GM18861 (cell line): ENCODE measurements around the gene APOE.
"Not testable (repeated sequence)": the region's sequence is repeated elsewhere in the genome, so short reads cannot be mapped to it uniquely, and the experiment has no call there.

ENCODE experiments used
- ATAC-seq: cut with Tn5 transposase; IDR thresholded peaks from one replicate; pipeline ENCODE4 v1.9.1; 2021; ENCODE audit not compliant: unreplicated experiment

The APOE gene

DNA sequence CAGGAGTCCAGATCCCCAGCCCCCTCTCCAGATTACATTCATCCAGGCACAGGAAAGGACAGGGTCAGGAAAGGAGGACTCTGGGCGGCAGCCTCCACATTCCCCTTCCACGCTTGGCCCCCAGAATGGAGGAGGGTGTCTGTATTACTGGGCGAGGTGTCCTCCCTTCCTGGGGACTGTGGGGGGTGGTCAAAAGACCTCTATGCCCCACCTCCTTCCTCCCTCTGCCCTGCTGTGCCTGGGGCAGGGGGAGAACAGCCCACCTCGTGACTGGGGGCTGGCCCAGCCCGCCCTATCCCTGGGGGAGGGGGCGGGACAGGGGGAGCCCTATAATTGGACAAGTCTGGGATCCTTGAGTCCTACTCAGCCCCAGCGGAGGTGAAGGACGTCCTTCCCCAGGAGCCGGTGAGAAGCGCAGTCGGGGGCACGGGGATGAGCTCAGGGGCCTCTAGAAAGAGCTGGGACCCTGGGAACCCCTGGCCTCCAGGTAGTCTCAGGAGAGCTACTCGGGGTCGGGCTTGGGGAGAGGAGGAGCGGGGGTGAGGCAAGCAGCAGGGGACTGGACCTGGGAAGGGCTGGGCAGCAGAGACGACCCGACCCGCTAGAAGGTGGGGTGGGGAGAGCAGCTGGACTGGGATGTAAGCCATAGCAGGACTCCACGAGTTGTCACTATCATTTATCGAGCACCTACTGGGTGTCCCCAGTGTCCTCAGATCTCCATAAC, at the start of gene APOE:
TSS of gene APOE (plus strand) at position 360 of the 724 bp plus-strand sequence. CDS start 829 bp downstream, outside the sequence.
- no peak for ATAC-seq

- no peak for ATAC-seq
Observed at GRCh38 chr19:44856421-44857083, 49.0 kb upstream of the APOE start.

DNA sequence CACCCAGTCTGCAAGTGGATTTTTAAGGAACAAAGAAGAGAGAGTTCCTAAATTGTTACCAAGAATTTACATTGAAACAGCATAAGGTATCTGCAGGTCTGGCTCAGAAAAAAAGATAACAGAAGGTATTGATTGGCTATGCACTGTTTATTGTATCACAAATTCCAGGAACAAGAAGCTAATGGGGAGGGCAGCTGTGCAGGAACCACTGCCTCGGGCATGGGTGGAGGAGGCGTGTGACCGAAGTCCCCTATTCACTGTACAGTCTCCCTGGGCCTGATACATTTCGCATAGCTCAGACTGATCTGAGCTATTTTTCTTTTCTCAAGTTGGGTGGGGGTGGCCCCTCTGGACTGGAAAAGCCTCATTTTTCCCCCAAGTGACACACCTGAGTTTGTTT, 47.8 kb upstream of the APOE start:
- ATAC-seq, result no peak

DNA sequence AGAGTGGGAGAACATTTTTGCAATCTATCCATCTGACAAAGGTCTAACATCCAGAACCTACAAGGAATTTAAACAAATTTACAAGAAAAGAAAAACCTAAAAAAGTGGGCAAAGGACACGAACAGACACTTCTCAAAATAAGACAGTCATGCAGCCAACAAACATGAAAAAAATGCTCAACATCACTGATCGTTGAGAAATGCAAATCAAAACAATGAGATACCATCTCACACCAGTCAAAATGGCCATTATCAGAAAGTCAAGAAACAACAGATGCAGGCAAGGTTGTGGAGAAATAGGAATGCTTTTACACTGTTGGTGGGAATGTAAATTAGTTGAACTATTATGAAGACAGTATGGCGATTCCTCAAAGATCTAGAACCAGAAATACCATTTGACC, 44.0 kb upstream of the APOE start:
- not testable (repeated sequence) for ATAC-seq

DNA sequence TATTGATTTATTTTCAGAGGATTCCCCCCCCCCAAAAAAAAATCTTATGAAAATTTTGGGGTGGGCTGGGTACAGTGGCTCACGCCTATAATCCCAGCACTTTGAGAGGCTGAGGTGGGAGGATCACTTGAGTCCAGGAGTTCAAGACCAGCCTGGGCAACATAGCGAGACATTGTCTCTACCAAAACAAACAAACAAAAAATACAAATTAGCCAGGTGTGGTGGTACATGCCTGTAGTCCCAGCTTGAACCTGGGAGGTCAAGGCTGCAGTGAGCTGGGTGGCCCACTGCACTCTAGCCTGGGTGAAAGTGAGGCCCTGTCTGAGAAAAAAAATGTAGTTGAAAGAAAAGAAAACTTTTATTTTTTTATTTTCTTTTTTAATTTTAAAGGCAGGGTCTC, 41.6 kb upstream of the APOE start:
- no peak for ATAC-seq

GRCh38 chr19:44865196-44865767, 40.3 kb upstream of the APOE start:
- no peak for ATAC-seq

GRCh38 chr19:44866664-44867063, 38.9 kb upstream of the APOE start:
- no peak for ATAC-seq

GRCh38 chr19:44867578-44867977, 38.0 kb upstream of the APOE start:
- no peak for ATAC-seq

DNA sequence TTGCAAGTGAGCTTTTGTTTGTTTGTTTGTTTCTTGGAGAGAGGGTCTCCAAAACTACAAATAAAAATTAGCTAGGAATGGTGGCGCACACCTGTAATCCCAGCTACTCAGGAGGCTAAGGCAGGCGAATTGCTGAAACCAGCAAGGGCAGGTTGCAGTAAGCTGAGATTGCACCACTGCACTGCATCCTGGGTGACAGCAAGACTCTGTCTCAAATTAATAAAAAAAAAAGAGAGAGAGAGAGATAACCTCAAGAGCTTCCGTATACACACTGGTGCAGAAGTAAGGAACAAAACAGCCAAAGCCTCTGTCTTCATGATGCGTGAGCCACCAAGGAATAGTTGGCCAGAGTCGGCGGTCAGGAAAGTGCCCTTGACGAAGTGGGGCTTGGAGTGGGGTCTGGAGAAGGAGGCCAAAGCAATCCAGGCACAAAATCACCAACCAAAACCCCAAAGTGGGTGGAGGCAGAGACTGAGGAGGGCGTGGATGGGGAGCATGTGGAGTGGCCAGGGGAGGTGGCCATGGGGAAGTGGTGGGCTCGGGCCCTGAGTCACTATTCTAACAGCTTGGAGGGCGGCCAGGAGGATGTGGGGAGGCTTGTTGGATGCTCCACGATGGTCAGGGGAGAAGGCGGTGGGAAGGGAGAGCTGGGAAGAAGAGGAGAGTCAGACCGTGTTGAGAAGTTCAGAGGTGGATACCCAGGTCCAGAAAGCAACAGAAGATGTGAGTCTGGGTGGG, 35.7 kb upstream of the APOE start:
- ATAC-seq, result no peak

DNA sequence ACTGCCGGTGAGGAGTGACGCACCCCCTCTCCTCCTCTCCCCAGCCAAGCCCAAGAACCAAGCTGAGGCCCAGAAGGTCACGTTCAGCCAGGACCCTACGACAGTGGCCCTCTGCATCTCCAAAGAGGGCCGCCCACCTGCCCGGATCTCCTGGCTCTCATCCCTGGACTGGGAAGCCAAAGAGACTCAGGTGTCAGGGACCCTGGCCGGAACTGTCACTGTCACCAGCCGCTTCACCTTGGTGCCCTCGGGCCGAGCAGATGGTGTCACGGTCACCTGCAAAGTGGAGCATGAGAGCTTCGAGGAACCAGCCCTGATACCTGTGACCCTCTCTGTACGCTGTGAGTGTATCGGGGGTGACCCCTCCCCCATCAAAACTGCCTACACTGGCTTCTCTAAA, 33.8 kb upstream of the APOE start:
- ATAC-seq, result no peak

DNA sequence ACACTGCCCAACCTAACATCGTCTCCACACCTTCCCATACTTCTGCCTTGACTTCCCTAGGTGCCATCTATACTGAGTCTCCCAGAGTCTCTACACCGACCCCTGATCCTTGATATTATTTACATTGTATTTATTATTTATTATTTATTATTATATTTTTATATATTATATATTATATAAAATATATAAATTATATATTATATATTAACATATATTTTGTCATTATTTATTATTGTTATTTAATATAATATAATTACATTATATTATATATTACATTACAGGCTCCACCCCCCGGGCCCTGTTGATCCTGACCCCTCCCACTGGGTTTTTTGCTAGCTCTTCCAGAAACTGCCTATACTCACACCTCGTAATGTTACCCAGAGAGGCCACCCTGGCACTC, 32.9 kb upstream of the APOE start:
- ATAC-seq, result no peak

GRCh38 chr19:44874317-44874716, 31.3 kb upstream of the APOE start:
- ATAC-seq, result no peak

DNA sequence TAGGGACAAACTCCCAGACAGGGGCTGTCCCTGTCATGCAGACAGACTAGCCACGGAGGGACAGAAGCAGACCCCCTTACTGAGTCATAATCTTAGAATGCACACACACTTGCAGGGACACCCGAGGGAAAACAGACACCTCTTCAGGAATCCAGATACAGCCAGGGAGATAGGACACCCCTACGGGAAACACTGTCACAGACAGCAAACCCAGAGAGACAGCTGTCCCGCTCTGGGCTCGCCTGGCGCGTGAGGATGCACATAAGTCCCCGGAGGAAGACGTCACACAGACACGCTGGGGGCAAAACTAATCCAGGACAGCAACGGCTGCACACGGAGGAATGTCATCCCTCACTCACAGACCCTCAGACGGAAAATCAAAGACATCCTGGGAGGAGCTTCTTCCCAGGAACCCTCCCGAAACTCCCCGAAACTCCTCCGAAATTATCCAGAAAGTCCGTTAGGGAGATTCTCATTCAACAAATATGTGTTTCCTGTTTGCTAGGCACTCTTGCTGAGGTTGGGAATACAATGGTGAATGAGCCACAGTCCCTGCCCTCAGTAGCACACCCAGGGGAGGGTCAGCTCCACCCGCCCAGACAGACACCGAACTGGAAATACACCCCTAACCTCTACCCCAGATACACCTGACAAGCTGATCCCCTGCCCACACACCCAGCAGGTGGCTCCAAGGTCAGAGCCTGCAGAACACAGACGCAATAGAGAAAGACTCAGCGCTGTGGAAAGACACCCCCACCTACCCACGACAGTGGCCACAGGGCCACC, 29.7 kb upstream of the APOE start:
- no peak for ATAC-seq

- ATAC-seq, result no peak
Observed at GRCh38 chr19:44876930-44877535, 28.6 kb upstream of the APOE start.

- ATAC-seq, result no peak
Observed at GRCh38 chr19:44878120-44878865, 27.3 kb upstream of the APOE start.

GRCh38 chr19:44879309-44880065, 26.1 kb upstream of the APOE start:
- ATAC-seq, result no peak

- ATAC-seq, result no peak
Observed at GRCh38 chr19:44882063-44882462, 23.5 kb upstream of the APOE start.

GRCh38 chr19:44882619-44883397, 22.8 kb upstream of the APOE start:
- not testable (repeated sequence) for ATAC-seq
